Nephron (organoid): ENCODE measurements around the gene FIBCD1.

Experiments used
- H3K27ac Mint-ChIP-seq, 3 experiments: 2 replicates each; pipeline ENCODE4 v1.8.0; 2020; ENCODE audit warnings: mixed read lengths in 3 of 3, mild to moderate bottlenecking in 2 of 3, moderate library complexity in 1 of 3
- H3K27me3 Mint-ChIP-seq: 2 replicates; pipeline ENCODE4 v1.8.0; 2021; ENCODE audit warnings: low read depth, mild to moderate bottlenecking, moderate library complexity, mixed read lengths
- H3K36me3 Mint-ChIP-seq: 2 replicates; pipeline ENCODE4 v1.8.0; 2020; ENCODE audit warnings: low read depth, mixed read lengths
- H3K4me1 Mint-ChIP-seq: 2 replicates; pipeline ENCODE4 v1.8.0; 2020; ENCODE audit warnings: mixed read lengths
- H3K4me3 Mint-ChIP-seq, 3 experiments: 2 replicates each; pipeline ENCODE4 v1.8.0; 2020; ENCODE audit warnings: mild to moderate bottlenecking in 3 of 3, mixed read lengths in 3 of 3, moderate library complexity in 2 of 3
- H3K9me3 Mint-ChIP-seq: 2 replicates; pipeline ENCODE4 v1.8.0; 2020; ENCODE audit warnings: mixed read lengths
- TF ChIP-seq, protein P1 (sequence below), 3 experiments: fragments of 200-600 bp; sonication (generic); IDR thresholded peaks; one replicate each; pipeline ENCODE4 v1.5.0; 2021; ENCODE audit warnings: antibody characterized with exemption in 3 of 3; ENCODE audit not compliant: unreplicated experiment in 3 of 3

The FIBCD1 gene

DNA sequence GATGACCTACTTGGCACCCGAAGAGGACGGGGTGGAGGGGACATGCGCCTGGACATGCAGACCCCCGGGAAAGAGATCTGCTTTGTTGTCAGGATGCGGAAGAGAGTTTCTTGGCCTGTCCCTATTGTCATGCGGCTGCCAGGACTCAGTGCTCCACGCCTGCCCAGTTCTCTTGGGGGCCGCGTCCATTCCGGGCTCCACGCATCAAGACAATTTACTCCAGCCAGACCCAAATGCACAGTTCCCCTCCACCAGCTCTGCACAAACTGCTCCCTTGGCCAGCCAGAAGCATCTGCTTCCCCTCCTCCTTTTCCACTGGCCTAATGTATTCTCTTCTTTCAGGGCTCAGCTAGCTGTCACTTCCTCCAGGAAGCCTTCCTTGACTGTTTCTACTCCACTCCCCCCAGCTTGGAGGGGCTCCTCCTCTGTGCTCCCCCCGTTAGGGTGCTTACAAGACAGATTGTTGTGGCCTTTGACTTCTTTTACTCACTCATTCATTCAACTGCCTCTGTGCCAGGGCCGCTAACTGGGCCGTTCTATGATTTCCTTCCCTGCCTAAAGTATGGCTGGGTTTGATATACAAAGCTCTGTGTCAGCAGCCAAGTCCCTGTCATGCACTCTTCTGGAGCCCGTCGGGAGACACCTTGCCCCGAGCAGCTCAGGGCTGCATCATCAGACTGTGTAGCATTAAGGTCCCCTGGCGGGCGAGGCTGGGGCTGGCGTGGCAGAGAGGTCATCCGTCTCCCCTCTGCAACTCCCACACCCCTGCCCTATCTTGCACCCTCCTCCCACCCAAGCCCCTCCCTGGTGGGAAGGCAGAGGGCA is 6.6 kb downstream of the FIBCD1 start:
- no peaks in the 10 kb centered on the region for H3K9me3 Mint-ChIP-seq
- H3K27ac Mint-ChIP-seq, result no peak overlapping the region
- H3K27me3 Mint-ChIP-seq, result peaks cover 58% of the 10 kb centered on the region
- no peak overlapping the region for H3K4me3 Mint-ChIP-seq
- H3K4me1 Mint-ChIP-seq, result peaks cover 32% of the 10 kb centered on the region
- TF ChIP-seq, protein P1, sequence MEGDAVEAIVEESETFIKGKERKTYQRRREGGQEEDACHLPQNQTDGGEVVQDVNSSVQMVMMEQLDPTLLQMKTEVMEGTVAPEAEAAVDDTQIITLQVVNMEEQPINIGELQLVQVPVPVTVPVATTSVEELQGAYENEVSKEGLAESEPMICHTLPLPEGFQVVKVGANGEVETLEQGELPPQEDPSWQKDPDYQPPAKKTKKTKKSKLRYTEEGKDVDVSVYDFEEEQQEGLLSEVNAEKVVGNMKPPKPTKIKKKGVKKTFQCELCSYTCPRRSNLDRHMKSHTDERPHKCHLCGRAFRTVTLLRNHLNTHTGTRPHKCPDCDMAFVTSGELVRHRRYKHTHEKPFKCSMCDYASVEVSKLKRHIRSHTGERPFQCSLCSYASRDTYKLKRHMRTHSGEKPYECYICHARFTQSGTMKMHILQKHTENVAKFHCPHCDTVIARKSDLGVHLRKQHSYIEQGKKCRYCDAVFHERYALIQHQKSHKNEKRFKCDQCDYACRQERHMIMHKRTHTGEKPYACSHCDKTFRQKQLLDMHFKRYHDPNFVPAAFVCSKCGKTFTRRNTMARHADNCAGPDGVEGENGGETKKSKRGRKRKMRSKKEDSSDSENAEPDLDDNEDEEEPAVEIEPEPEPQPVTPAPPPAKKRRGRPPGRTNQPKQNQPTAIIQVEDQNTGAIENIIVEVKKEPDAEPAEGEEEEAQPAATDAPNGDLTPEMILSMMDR (IDR thresholded peaks at IDR 0.05; ENCODE audit: unreplicated experiment in 3 of 3), result peak in 1 of 3 experiments; percentile 7
- no peaks in the 10 kb centered on the region for H3K36me3 Mint-ChIP-seq

DNA sequence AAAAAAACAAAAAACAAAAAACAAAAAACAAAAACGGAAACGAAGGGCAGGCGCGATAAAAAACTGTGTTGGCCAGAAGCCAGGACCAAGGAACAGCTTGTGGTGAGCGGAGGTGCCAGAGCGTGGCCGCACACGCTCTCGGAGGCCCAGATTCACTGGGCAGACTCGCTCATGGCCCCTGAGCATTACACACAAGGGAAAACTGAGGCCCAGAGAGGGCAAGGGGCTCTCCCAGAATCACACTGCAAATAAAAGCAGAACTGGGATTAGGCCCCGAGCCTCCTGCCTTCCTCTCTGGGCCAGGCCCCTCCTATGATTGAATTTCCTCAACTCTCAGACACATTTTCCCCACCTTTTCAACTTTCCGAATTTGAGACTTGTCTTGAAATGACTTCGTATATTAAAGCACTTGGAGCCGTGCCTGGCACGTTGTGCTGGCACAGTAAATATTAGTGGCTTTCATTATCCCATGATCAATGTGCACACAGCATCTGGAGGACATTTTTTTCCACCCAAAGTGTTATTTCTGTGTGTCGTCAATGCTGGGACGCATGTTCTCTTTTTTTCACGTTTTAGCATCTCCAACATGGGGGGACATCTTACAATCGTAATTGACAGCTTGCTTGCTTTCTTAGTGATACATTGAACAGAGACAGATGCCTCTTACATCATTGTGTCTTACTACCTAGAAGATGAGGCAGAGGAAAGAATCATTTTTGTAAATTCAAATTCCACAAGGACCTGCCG is 7.4 kb downstream of the FIBCD1 start:
- Mint-ChIP-seq H3K9me3 (no peaks in the 10 kb centered on the region), H3K4me3 (no peak overlapping the region), H3K27ac (no peak overlapping the region), H3K4me1 (peaks cover 28% of the 10 kb centered on the region), H3K36me3 (no peaks in the 10 kb centered on the region), H3K27me3 (peaks cover 54% of the 10 kb centered on the region)
- TF ChIP-seq, protein P1 (IDR thresholded peaks at IDR 0.05; ENCODE audit: unreplicated experiment in 3 of 3), result no peak

DNA sequence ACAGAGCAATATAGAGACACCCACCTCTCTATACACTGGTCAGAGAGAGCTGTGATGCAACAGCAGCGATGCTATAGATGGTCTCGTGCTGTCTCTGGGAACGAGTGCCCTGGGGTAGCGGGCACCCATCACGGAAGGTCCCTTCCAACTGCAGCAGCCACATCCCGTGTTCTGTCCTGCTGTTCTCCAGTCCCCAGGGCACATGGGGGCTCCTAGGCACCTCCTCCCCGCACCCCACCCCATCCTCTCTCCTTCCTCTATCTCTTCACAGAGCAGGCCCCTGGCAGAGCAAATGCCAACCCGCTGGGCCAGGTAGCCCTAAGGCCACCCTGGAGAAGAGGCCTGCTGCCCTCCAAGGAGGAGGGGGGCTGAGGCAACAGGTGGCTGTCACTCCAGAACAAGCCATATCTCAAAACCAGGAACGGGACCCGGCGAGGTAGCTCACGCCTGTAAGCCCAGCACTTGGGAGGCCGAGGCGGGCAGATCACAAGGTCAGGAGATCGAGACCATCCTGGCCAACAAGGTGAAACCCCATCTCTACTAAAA is 8.2 kb downstream of the FIBCD1 start:
- H3K9me3 Mint-ChIP-seq, result no peaks in the 10 kb centered on the region
- TF ChIP-seq, protein P1 (IDR thresholded peaks at IDR 0.05; ENCODE audit: unreplicated experiment in 3 of 3), result no peak
- peaks cover 22% of the 10 kb centered on the region for H3K4me1 Mint-ChIP-seq
- no peak overlapping the region for H3K4me3 Mint-ChIP-seq
- no peak overlapping the region for H3K27ac Mint-ChIP-seq
- no peaks in the 10 kb centered on the region for H3K36me3 Mint-ChIP-seq
- peaks cover 47% of the 10 kb centered on the region for H3K27me3 Mint-ChIP-seq

DNA sequence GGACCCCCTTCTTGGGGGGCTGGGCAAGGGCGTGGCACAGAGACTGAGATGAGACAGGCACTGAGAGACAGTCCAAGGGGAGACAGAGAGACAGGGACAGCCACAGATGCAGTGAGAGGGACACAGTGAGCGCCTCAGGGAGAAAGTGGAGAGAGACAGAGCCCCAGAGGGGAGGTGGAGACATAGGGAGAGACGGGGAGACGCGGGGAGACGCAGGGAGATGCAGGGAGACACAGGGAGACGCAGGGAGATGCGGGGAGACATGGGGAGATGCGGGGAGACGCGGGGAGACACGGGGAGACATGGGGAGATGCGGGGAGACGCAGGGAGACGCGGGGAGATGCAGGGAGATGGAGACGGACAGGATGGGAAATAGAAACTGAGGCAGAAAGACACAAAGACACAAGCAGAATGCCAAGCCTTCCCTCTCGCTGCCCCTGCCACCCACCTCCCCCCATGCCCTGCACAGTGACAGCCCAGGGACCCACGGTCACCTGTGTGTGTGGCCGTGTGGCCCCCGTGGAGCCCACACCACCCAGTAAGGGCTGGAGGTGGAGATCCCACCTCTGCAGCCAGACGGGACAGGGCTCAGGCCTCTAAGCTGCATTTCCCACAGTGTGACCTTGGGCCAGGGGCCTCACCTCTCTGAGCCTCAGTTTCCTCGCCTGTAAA is 8.8 kb downstream of the FIBCD1 start:
- H3K36me3 Mint-ChIP-seq, result no peaks in the 10 kb centered on the region
- peak overlapping the region in 1 of 3 experiments; percentile 44 for H3K27ac Mint-ChIP-seq
- H3K9me3 Mint-ChIP-seq, result no peaks in the 10 kb centered on the region
- H3K4me1 Mint-ChIP-seq, result peaks cover 20% of the 10 kb centered on the region
- TF ChIP-seq, protein P1 (IDR thresholded peaks at IDR 0.05; ENCODE audit: unreplicated experiment in 3 of 3), result no peak
- peaks cover 44% of the 10 kb centered on the region for H3K27me3 Mint-ChIP-seq
- H3K4me3 Mint-ChIP-seq, result peak overlapping the region in 1 of 3 experiments; percentile 3

DNA sequence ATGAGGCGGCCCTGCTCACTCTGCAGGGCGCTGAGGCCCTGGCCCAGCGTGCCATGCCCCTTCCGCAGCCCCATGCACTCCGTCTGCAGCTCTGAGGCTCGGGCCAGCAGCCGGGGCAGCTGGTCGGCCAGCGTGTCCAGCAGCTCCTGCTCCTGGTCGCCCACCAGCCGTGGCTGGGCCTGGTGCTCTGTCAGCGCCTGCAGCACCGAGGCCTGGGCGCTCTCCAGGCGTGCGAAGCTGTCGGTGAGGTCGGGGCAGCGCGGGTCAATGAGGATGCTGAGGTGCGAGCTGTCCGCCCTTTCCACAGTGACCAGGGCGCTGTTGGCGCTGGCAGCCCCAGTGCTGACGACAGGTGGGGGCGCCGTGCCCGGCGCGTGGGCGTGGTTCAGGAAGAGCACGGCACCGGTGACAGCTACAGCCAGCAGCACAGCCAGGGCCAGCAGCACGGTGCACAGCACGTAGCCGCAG is 9.4 kb downstream of the FIBCD1 start:
- Mint-ChIP-seq H3K4me3 (no peak overlapping the region), H3K36me3 (no peaks in the 10 kb centered on the region), H3K9me3 (no peaks in the 10 kb centered on the region), H3K27ac (no peak overlapping the region), H3K27me3 (peaks cover 37% of the 10 kb centered on the region), H3K4me1 (peaks cover 16% of the 10 kb centered on the region)
- TF ChIP-seq, protein P1 (IDR thresholded peaks at IDR 0.05; ENCODE audit: unreplicated experiment in 3 of 3), result no peak
